Activated naive CD4-positive, alpha-beta T cell treated with anti-CD3 and anti-CD28 coated beads, Interleukin-2, amount 50 U/mL, for 72 hours (primary cell): ENCODE data around the gene TP53TG5. TPM values are rescaled to one million over a fixed set of nuclear protein-coding genes. Genes with fewer than 3 reads are reported as not detected.
"Not testable (repeated sequence)": the region's sequence is repeated elsewhere in the genome, so short reads cannot be mapped to it uniquely, and the experiment has no call there.

Experiments
- ATAC-seq, 2 donors: fragments of 150-1000 bp; cut with Tn5 transposase; 2 replicates each; pipeline ENCODE4 v1.10.0; 2021; ENCODE audit warnings: mild to moderate bottlenecking in 2 of 2, moderate library complexity in 2 of 2
- DNase-seq, 2 donors: peaks; one replicate each; pipeline ENCODE4 v3.0.0; 2021 to 2022; ENCODE audit warnings: low spot score in 2 of 2
- H3K27ac Mint-ChIP-seq, 2 donors: one replicate each; pipeline ENCODE4 v1.8.0; 2022; ENCODE audit warnings: mild to moderate bottlenecking in 2 of 2, mixed read lengths in 2 of 2
- H3K36me3 Mint-ChIP-seq, 2 donors: one replicate each; pipeline ENCODE4 v1.8.0; 2022; ENCODE audit warnings: mixed read lengths in 2 of 2
- H3K9me3 Mint-ChIP-seq, 2 donors: one replicate each; pipeline ENCODE4 v1.8.0; 2022; ENCODE audit warnings: mixed read lengths in 2 of 2
- total RNA-seq, 2 donors: library from RNA; stranded (reverse); gene quantifications; one replicate each; pipeline ENCODE4 v1.2.3, GENCODE V29; 2022

TP53TG5 gene
- total RNA-seq, 2 donors from 2014 or later, result 0.16 to 0.45 TPM

GRCh38 chr20:45359406-45360148 is 18.5 kb downstream of the TP53TG5 start:
- DNase-seq (no peak), ATAC-seq (no peak)
- H3K36me3 Mint-ChIP-seq, result peaks cover 0 to 7% of the 10 kb centered on the region in 2 donors

GRCh38 chr20:45359069-45359405 is 19.1 kb downstream of the TP53TG5 start:
- no peak overlapping the region for H3K27ac Mint-ChIP-seq

More at GRCh38 chr20:45359406-45360148, 18.5 kb downstream of the TP53TG5 start:
- H3K27ac Mint-ChIP-seq, result no peak overlapping the region
- no peaks in the 10 kb centered on the region for H3K9me3 Mint-ChIP-seq

GRCh38 chr20:45358282-45359068 is 19.6 kb downstream of the TP53TG5 start:
- ATAC-seq, result no peak
- no peaks in the 10 kb centered on the region for H3K9me3 Mint-ChIP-seq
- H3K36me3 Mint-ChIP-seq, result peaks cover 0 to 2% of the 10 kb centered on the region in 2 donors
- H3K27ac Mint-ChIP-seq, result no peak overlapping the region
- no peak for DNase-seq

More at GRCh38 chr20:45359069-45359405, 19.1 kb downstream of the TP53TG5 start:
- DNase-seq, result no peak
- ATAC-seq, result no peak
- H3K36me3 Mint-ChIP-seq, result peaks cover 0 to 7% of the 10 kb centered on the region in 2 donors
- H3K9me3 Mint-ChIP-seq, result no peaks in the 10 kb centered on the region

- Mint-ChIP-seq H3K27ac (peak overlapping the region in 1 of 2 donors; percentile 87), H3K9me3 (no peaks in the 10 kb centered on the region), H3K36me3 (no peaks in the 10 kb centered on the region)
- no peak for DNase-seq
- ATAC-seq, result peak; percentile 75 to 86
Measured at GRCh38 chr20:45355209-45356084, 22.7 kb downstream of the TP53TG5 start.

- H3K36me3 Mint-ChIP-seq, result no peaks in the 10 kb centered on the region
- peak overlapping the region in 1 of 2 donors; percentile 87 for H3K27ac Mint-ChIP-seq
- ATAC-seq (peak; percentile 40 to 80), DNase-seq (no peak)
- no peaks in the 10 kb centered on the region for H3K9me3 Mint-ChIP-seq
Measured at GRCh38 chr20:45354423-45355208, 23.5 kb downstream of the TP53TG5 start.

GRCh38 chr20:45353746-45354145 is 24.4 kb downstream of the TP53TG5 start:
- ATAC-seq (no peak), DNase-seq (no peak)
- peak overlapping the region in 1 of 2 donors; percentile 87 for H3K27ac Mint-ChIP-seq
- no peaks in the 10 kb centered on the region for H3K9me3 Mint-ChIP-seq
- H3K36me3 Mint-ChIP-seq, result no peaks in the 10 kb centered on the region

- H3K27ac Mint-ChIP-seq, result no peak overlapping the region
- DNase-seq (no peak), ATAC-seq (no peak)
- H3K36me3 Mint-ChIP-seq, result peaks cover 0 to under 1% of the 10 kb centered on the region in 2 donors
- H3K9me3 Mint-ChIP-seq, result no peaks in the 10 kb centered on the region
Measured at GRCh38 chr20:45352729-45353128, 25.4 kb downstream of the TP53TG5 start.

GRCh38 chr20:45350795-45351194 is 27.3 kb downstream of the TP53TG5 start:
- not testable (repeated sequence) for ATAC-seq, H3K9me3 Mint-ChIP-seq, DNase-seq, H3K27ac Mint-ChIP-seq, H3K36me3 Mint-ChIP-seq

GRCh38 chr20:45350217-45350616 is 27.9 kb downstream of the TP53TG5 start:
- Mint-ChIP-seq H3K36me3 (peaks cover 0 to 4% of the 10 kb centered on the region in 2 donors), H3K27ac (no peak overlapping the region), H3K9me3 (no peaks in the 10 kb centered on the region)
- DNase-seq (no peak), ATAC-seq (no peak)

GRCh38 chr20:45347936-45348778 is 30.0 kb downstream of the TP53TG5 start, which contains the start of gene SDC4:
Gene SDC4, minus strand, starts transcription at chr20:45348424. Its CDS starts 40 bp downstream, at chr20:45348384.
- H3K27ac Mint-ChIP-seq, result peak within 1 kb of the TSS; percentile 72 to 84
- DNase-seq (peak; percentile 69 to 75), ATAC-seq (peak; percentile 69 to 82)
- H3K36me3 Mint-ChIP-seq, result peaks cover 0 to 4% of the 10 kb centered on the region in 2 donors
- H3K9me3 Mint-ChIP-seq, result no peaks in the 10 kb centered on the region

GRCh38 chr20:45347297-45347935 is 30.7 kb downstream of the TP53TG5 start:
- ATAC-seq (peak in 1 of 2 donors; percentile 42), DNase-seq (no peak)
- H3K36me3 Mint-ChIP-seq, result peaks cover 0 to 4% of the 10 kb centered on the region in 2 donors
- peak overlapping the region; percentile 72 to 84 for H3K27ac Mint-ChIP-seq
- no peaks in the 10 kb centered on the region for H3K9me3 Mint-ChIP-seq

GRCh38 chr20:45346851-45347250 is 31.3 kb downstream of the TP53TG5 start:
- Mint-ChIP-seq H3K36me3 (peaks cover 0 to 4% of the 10 kb centered on the region in 2 donors), H3K9me3 (no peaks in the 10 kb centered on the region), H3K27ac (peak overlapping the region; percentile 14 to 33)
- ATAC-seq (no peak), DNase-seq (no peak)

- peak in 1 of 2 donors; percentile 68 for DNase-seq
- H3K36me3 Mint-ChIP-seq, result peaks cover 0 to 4% of the 10 kb centered on the region in 2 donors
- peak in 1 of 2 donors; percentile 75 for ATAC-seq
- H3K27ac Mint-ChIP-seq, result peak overlapping the region; percentile 14 to 50
- H3K9me3 Mint-ChIP-seq, result no peaks in the 10 kb centered on the region
Measured at GRCh38 chr20:45346291-45346718, 31.8 kb downstream of the TP53TG5 start.

- Mint-ChIP-seq H3K27ac (no peak overlapping the region), H3K9me3 (no peaks in the 10 kb centered on the region), H3K36me3 (peaks cover 3 to 4% of the 10 kb centered on the region in 2 donors)
- ATAC-seq (no peak), DNase-seq (no peak)
Measured at GRCh38 chr20:45345104-45345936, 32.8 kb downstream of the TP53TG5 start.
